HG03095 (cell line): ENCODE measurements around the gene CALD1.

Experiments
- ATAC-seq: cut with Tn5 transposase; IDR thresholded peaks from one replicate; pipeline ENCODE4 v1.9.1; 2021; ENCODE audit warnings: moderate library complexity; ENCODE audit not compliant: unreplicated experiment

CALD1 gene

GRCh38 chr7:134778941-134779740 lies at the start of gene CALD1:
TSS of gene CALD1 (plus strand) at chr7:134779634. CDS start at chr7:134867734, 88,100 bp downstream.
- no peak for ATAC-seq

- ATAC-seq: no peak
These were observed 49.5 kb upstream of the CALD1 start for GRCh38 chr7:134729895-134730294.

- ATAC-seq: no peak
These were observed 49.0 kb upstream of the CALD1 start for GRCh38 chr7:134730411-134730829.

- no peak for ATAC-seq
These were observed 47.8 kb upstream of the CALD1 start for GRCh38 chr7:134731616-134732015.

- ATAC-seq: no peak
These were observed 46.7 kb upstream of the CALD1 start for GRCh38 chr7:134732728-134733127.

- ATAC-seq: no peak
These were observed 43.1 kb upstream of the CALD1 start for GRCh38 chr7:134736381-134736780.

- no peak for ATAC-seq
These were observed 41.7 kb upstream of the CALD1 start for GRCh38 chr7:134737566-134738345.

GRCh38 chr7:134739362-134739761 lies 40.1 kb upstream of the CALD1 start:
- no peak for ATAC-seq

GRCh38 chr7:134740376-134740775 lies 39.1 kb upstream of the CALD1 start:
- ATAC-seq: no peak

- no peak for ATAC-seq
These were observed 37.4 kb upstream of the CALD1 start for GRCh38 chr7:134741907-134742635.

GRCh38 chr7:134742688-134743350 lies 36.6 kb upstream of the CALD1 start:
- no peak for ATAC-seq

- no peak for ATAC-seq
These were observed 34.9 kb upstream of the CALD1 start for GRCh38 chr7:134744569-134744968.

GRCh38 chr7:134747326-134747725 lies 32.1 kb upstream of the CALD1 start:
- no peak for ATAC-seq

- ATAC-seq: no peak
These were observed 29.1 kb upstream of the CALD1 start for GRCh38 chr7:134750083-134751062.

GRCh38 chr7:134752006-134752760 lies 27.3 kb upstream of the CALD1 start:
- no peak for ATAC-seq

GRCh38 chr7:134755422-134756022 lies 23.9 kb upstream of the CALD1 start:
- ATAC-seq: no peak

- ATAC-seq: no peak
These were observed 21.5 kb upstream of the CALD1 start for GRCh38 chr7:134757938-134758337.

- ATAC-seq: no peak
These were observed 20.5 kb upstream of the CALD1 start for GRCh38 chr7:134758981-134759380.

- no peak for ATAC-seq
These were observed 18.2 kb upstream of the CALD1 start for GRCh38 chr7:134761266-134761665.
